PC-3 (cell line): ENCODE data around the gene PTPRD. TPM values are rescaled to one million over a fixed set of nuclear protein-coding genes. Genes with fewer than 3 reads are reported as not detected.

Experiments used
- ATAC-seq: fragments of 200-7000 bp; cut with Tn5 transposase; 2 replicates; pipeline ENCODE4 v1.9.1; 2020; ENCODE audit warnings: mild to moderate bottlenecking, moderate library complexity
- BruUV-seq: library from RNA; stranded (reverse); fragments of 400-500 nt; replicated peaks from 2 replicates; lab custom pipeline; 2021; lab: Mats Ljungman, UMichigan
- CTCF ChIA-PET: fragments of 300-600 bp; sonication (Branson Sonifier 250); formaldehyde crosslinking; loops from one replicate; lab custom pipeline; 2022; ENCODE audit warnings: antibody characterized with exemption; lab: Charles Lee
- POLR2A ChIA-PET: fragments of 300-600 bp; sonication (Branson Sonifier 250); formaldehyde crosslinking; loops from one replicate; lab custom pipeline; 2022; ENCODE audit warnings: antibody characterized with exemption; ENCODE audit not compliant: unreplicated experiment; lab: Charles Lee
- DNase-seq: peaks from one replicate; pipeline ENCODE4 v3.0.0-alpha.2; 2015
- H2AFZ ChIP-seq: fragments of 300-600 bp; sonication (generic); 2 replicates; pipeline ENCODE4 v1.6.0; 2016; ENCODE audit warnings: antibody characterized with exemption, low read length
- H3F3A ChIP-seq: fragments of 300-600 bp; sonication (generic); one replicate; pipeline ENCODE4 v1.6.0; 2017; ENCODE audit warnings: antibody characterized with exemption, low read length, control low read depth, mild to moderate bottlenecking; ENCODE audit not compliant: unreplicated experiment
- H3K27ac ChIP-seq: fragments of 300-600 bp; sonication (generic); 2 replicates; pipeline ENCODE4 v1.5.1; 2016; ENCODE audit warnings: mild to moderate bottlenecking, low read length
- H3K27me3 ChIP-seq: fragments of 300-600 bp; sonication (generic); 2 replicates; pipeline ENCODE4 v1.6.1; 2016; ENCODE audit warnings: low read length, mixed read lengths
- H3K36me3 ChIP-seq: fragments of 300-600 bp; sonication (generic); 2 replicates; pipeline ENCODE4 v1.6.1; 2016; ENCODE audit warnings: low read depth, mixed run types, low read length, mixed read lengths
- H3K4me1 ChIP-seq: fragments of 300-600 bp; sonication (generic); 2 replicates; pipeline ENCODE4 v1.5.1; 2016; ENCODE audit warnings: low read length; ENCODE audit not compliant: insufficient read depth
- H3K4me2 ChIP-seq: fragments of 300-600 bp; sonication (generic); 2 replicates; pipeline ENCODE4 v1.6.0; 2016; ENCODE audit warnings: low read length
- H3K4me3 ChIP-seq: fragments of 300-600 bp; sonication (generic); 2 replicates; pipeline ENCODE4 v1.5.1; 2016; ENCODE audit warnings: mild to moderate bottlenecking, low read length, mixed read lengths
- H3K79me2 ChIP-seq: fragments of 300-600 bp; sonication (generic); 2 replicates; pipeline ENCODE4 v1.6.1; 2017; ENCODE audit warnings: low read length, mixed read lengths
- H3K9ac ChIP-seq: fragments of 300-600 bp; sonication (generic); 2 replicates; pipeline ENCODE4 v1.6.0; 2016; ENCODE audit warnings: mild to moderate bottlenecking, low read length
- H3K9me2 ChIP-seq: fragments of 300-600 bp; sonication (generic); replicated peaks from 2 replicates; pipeline ENCODE4 v1.6.1; 2016; ENCODE audit warnings: mixed run types, low read length, mixed read lengths
- H3K9me3 ChIP-seq: fragments of 300-600 bp; sonication (generic); 2 replicates; pipeline ENCODE4 v1.6.1; 2016; ENCODE audit warnings: low read length, mixed read lengths
- H4K20me1 ChIP-seq: fragments of 300-600 bp; sonication (generic); 2 replicates; pipeline ENCODE4 v1.6.1; 2016; ENCODE audit warnings: low read length, mixed read lengths
- EZH2 ChIP-seq: fragments of 300-600 bp; sonication (generic); IDR thresholded peaks from one replicate; pipeline ENCODE4 v1.6.1; 2017; ENCODE audit warnings: antibody characterized with exemption, mild to moderate bottlenecking, low read length; ENCODE audit not compliant: unreplicated experiment
- EZH2phosphoT487 ChIP-seq: fragments of 300-600 bp; sonication (generic); IDR thresholded peaks from 2 replicates; pipeline ENCODE4 v1.6.1; 2018; ENCODE audit warnings: mild to moderate bottlenecking, antibody characterized with exemption, low read length, borderline replicate concordance
- intact Hi-C: fragments of 100-400 bp; cut with micrococcal nuclease; formaldehyde crosslinking; loops from 2 replicates; pipeline ENCODE4 v1.9.0; 2023
- total RNA-seq: library from RNA; depleted of rRNA; stranded (reverse); fragments of >200 nt; gene quantifications from 2 replicates; pipeline ENCODE4 v1.2.3, GENCODE V29; 2014
- TF ChIP-seq, protein P1 (sequence below): fragments of 300-600 bp; sonication (generic); conservative IDR thresholded peaks from 2 replicates; pipeline ENCODE4 v1.5.1; 2017; ENCODE audit warnings: antibody characterized with exemption, low read depth, mild to moderate bottlenecking, low read length

The PTPRD gene
- total RNA-seq, 1 experiment from 2014 or later: not detected

DNA sequence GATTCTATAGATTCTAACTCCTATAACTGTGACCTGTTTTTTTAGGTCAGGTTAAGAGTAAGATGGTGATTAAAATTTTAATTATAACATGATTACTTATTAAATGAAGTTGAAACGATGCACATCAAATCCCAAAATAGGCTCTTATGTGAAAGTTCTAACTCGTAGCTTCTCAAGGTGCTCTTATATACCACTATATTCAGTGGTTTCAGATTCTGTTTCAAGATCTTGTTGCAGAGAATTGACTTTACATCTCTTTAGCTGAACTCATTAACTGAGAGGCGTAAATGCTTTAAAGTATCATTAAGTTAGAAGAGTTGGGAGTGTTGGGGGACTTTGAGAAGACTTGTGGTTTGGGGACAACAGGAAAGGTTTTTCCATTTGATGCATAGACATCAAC, 1399.8 kb downstream of the PTPRD start:
- H3K9ac ChIP-seq: no peak overlapping the region
- no peaks in the 10 kb centered on the region for H3K36me3 ChIP-seq
- TF ChIP-seq EZH2 (no peak), EZH2phosphoT487 (no peak)
- TF ChIP-seq, protein P1, sequence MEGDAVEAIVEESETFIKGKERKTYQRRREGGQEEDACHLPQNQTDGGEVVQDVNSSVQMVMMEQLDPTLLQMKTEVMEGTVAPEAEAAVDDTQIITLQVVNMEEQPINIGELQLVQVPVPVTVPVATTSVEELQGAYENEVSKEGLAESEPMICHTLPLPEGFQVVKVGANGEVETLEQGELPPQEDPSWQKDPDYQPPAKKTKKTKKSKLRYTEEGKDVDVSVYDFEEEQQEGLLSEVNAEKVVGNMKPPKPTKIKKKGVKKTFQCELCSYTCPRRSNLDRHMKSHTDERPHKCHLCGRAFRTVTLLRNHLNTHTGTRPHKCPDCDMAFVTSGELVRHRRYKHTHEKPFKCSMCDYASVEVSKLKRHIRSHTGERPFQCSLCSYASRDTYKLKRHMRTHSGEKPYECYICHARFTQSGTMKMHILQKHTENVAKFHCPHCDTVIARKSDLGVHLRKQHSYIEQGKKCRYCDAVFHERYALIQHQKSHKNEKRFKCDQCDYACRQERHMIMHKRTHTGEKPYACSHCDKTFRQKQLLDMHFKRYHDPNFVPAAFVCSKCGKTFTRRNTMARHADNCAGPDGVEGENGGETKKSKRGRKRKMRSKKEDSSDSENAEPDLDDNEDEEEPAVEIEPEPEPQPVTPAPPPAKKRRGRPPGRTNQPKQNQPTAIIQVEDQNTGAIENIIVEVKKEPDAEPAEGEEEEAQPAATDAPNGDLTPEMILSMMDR: no peak
- H3K4me3 ChIP-seq: no peak overlapping the region
- H2AFZ ChIP-seq: no peak overlapping the region
- H4K20me1 ChIP-seq: no peaks in the 10 kb centered on the region
- no peaks in the 10 kb centered on the region for H3K79me2 ChIP-seq
- DNase-seq (no peak), ATAC-seq (no peak)
- no peak overlapping the region for H3K27ac ChIP-seq
- intact Hi-C loops: no loop called here
- no TSS peak for BruUV-seq
- H3K4me1 ChIP-seq: no peaks in the 10 kb centered on the region
- 0 out of 2 replicates have a peak, but pooled peaks cover 4% of the 10 kb centered on the region for H3K9me3 ChIP-seq
- H3K4me2 ChIP-seq: no peak overlapping the region
- ChIA-PET POLR2A (no interaction called here), CTCF (no interaction called here)
- H3F3A ChIP-seq: no peaks in the 10 kb centered on the region
- H3K27me3 ChIP-seq: no peaks in the 10 kb centered on the region
- H3K9me2 ChIP-seq: no peaks in the 10 kb centered on the region

DNA sequence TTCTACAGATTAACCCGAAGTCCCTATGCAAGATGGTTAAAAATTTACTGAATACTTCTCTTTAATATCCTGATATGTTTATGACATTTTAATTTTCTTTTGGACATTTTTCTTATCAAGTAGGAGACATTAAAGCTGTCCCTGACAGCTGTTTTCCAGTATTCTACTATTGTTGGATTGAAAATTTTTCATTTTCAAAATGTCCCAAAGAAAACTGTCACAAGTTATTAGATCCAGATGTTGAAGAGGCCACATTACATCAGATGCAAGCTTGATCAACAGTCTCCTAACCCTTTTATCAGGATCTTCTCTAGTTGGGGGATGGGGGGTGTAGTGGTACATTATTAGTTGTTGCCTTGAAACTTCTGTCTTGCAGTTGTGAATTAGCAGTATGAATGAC, 1410.5 kb downstream of the PTPRD start:
- H3K9me3 ChIP-seq: no peaks in the 10 kb centered on the region
- H3K4me2 ChIP-seq: no peak overlapping the region
- H3K4me3 ChIP-seq: no peak overlapping the region
- POLR2A ChIA-PET: no interaction called here
- ATAC-seq: no peak
- H3K4me1 ChIP-seq: no peaks in the 10 kb centered on the region
- BruUV-seq: no TSS peak
- H3K9me2 ChIP-seq: no peaks in the 10 kb centered on the region
- no peak overlapping the region for H2AFZ ChIP-seq
- no peaks in the 10 kb centered on the region for H3K27me3 ChIP-seq
- no peaks in the 10 kb centered on the region for H3K79me2 ChIP-seq
- TF ChIP-seq, protein P1: no peak
- TF ChIP-seq EZH2: no peak
- TF ChIP-seq EZH2phosphoT487: no peak
- no peak for DNase-seq
- no peaks in the 10 kb centered on the region for H4K20me1 ChIP-seq
- no peaks in the 10 kb centered on the region for H3F3A ChIP-seq
- no peak overlapping the region for H3K9ac ChIP-seq
- H3K27ac ChIP-seq: no peak overlapping the region
- intact Hi-C loops: no loop called here
- CTCF ChIA-PET: no interaction called here
- H3K36me3 ChIP-seq: no peaks in the 10 kb centered on the region

DNA sequence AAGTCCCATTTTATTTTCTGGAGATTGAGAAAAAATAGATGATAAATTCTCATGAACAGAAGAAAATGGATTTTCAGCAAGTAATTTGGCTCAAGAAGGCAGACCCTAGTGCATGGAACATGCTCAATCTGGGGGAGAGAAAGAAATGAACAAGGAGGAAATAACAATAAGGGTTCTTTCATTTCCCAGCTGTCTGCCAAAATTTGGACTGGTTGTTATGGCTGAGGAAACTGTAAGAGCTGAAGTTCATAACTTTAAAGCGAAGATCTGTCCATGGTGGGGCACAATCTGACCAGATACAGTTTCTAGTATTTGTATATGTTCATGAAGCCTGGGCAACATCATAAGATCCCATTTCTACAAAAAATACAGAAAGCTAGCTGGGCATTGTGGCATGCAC, 1426.7 kb downstream of the PTPRD start:
- H3K9me3 ChIP-seq: no peaks in the 10 kb centered on the region
- no peaks in the 10 kb centered on the region for H3K36me3 ChIP-seq
- H3K27me3 ChIP-seq: no peaks in the 10 kb centered on the region
- no TSS peak for BruUV-seq
- H3K27ac ChIP-seq: no peak overlapping the region
- no peak overlapping the region for H3K9ac ChIP-seq
- no peak overlapping the region for H3K4me2 ChIP-seq
- TF ChIP-seq EZH2 (no peak), EZH2phosphoT487 (no peak)
- TF ChIP-seq, protein P1: no peak
- H3K4me3 ChIP-seq: no peak overlapping the region
- intact Hi-C loops: no loop called here
- CTCF ChIA-PET: no interaction called here
- H3K9me2 ChIP-seq: no peaks in the 10 kb centered on the region
- no peak for ATAC-seq
- H3F3A ChIP-seq: no peaks in the 10 kb centered on the region
- POLR2A ChIA-PET: no interaction called here
- no peaks in the 10 kb centered on the region for H3K79me2 ChIP-seq
- DNase-seq: no peak
- H3K4me1 ChIP-seq: no peaks in the 10 kb centered on the region
- no peak overlapping the region for H2AFZ ChIP-seq
- no peaks in the 10 kb centered on the region for H4K20me1 ChIP-seq
